BE2C (cell line): Measurements from ENCODE around the gene CCDC137.

Source experiments
- DNase-seq: peaks from one replicate; pipeline ENCODE4 v3.0.0-alpha.2; 2020
- H3K27me3 ChIP-seq: fragments of 250-450 bp; sonication (Bioruptor Pico); 2 replicates; pipeline ENCODE4 v1.5.1; 2020; ENCODE audit warnings: mild to moderate bottlenecking
- H3K36me3 ChIP-seq: fragments of 250-450 bp; sonication (Bioruptor Pico); 2 replicates; pipeline ENCODE4 v1.5.1; 2020; ENCODE audit warnings: mild to moderate bottlenecking
- H3K4me1 ChIP-seq: fragments of 250-450 bp; sonication (Bioruptor Pico); 2 replicates; pipeline ENCODE4 v1.5.1; 2020
- H3K4me3 ChIP-seq: 2 replicates; pipeline ENCODE4 v1.5.1; 2011; ENCODE audit warnings: low read depth, low read length
- H3K9me3 ChIP-seq: fragments of 250-450 bp; sonication (Bioruptor Pico); 2 replicates; pipeline ENCODE4 v1.5.1; 2020
- CTCF ChIP-seq: IDR thresholded peaks from 2 replicates; pipeline ENCODE4 v1.5.1; 2012; ENCODE audit warnings: mild to moderate bottlenecking, low read depth, low read length

Gene CCDC137

GRCh38 chr17:81703747-81704654, 37.5 kb downstream of the CCDC137 start:
- Histone ChIP-seq H3K4me3 (peak overlapping the region; percentile 100), H3K9me3 (no peaks in the 10 kb centered on the region), H3K36me3 (peaks cover 61% of the 10 kb centered on the region), H3K4me1 (no peaks in the 10 kb centered on the region), H3K27me3 (no peaks in the 10 kb centered on the region)
- TF ChIP-seq CTCF: no peak
- no peak for DNase-seq

- Histone ChIP-seq H3K4me3 (no peak overlapping the region), H3K36me3 (peaks cover 60% of the 10 kb centered on the region), H3K27me3 (no peaks in the 10 kb centered on the region), H3K9me3 (no peaks in the 10 kb centered on the region), H3K4me1 (no peaks in the 10 kb centered on the region; the same call in 1 of the 2 replicates)
- no peak for DNase-seq
- no peak for TF ChIP-seq CTCF
Observed at GRCh38 chr17:81705518-81706231, 39.1 kb downstream of the CCDC137 start.

- TF ChIP-seq CTCF: no peak
- H3K36me3 ChIP-seq: peaks cover 54% of the 10 kb centered on the region
- DNase-seq: no peak
- no peaks in the 10 kb centered on the region for H3K9me3 ChIP-seq
- peaks cover 4% of the 10 kb centered on the region; the same call in 1 of the 2 replicates for H3K4me1 ChIP-seq
- no peak overlapping the region for H3K4me3 ChIP-seq
- H3K27me3 ChIP-seq: no peaks in the 10 kb centered on the region
Observed at GRCh38 chr17:81706232-81706611, 39.7 kb downstream of the CCDC137 start.

GRCh38 chr17:81706757-81707624, 40.5 kb downstream of the CCDC137 start:
- Histone ChIP-seq H3K36me3 (peaks cover 48% of the 10 kb centered on the region), H3K4me1 (peaks cover 5% of the 10 kb centered on the region; the same call in 1 of the 2 replicates), H3K9me3 (no peaks in the 10 kb centered on the region), H3K27me3 (no peaks in the 10 kb centered on the region), H3K4me3 (no peak overlapping the region)
- no peak for DNase-seq
- peak; percentile 13; the same call in 1 of the 2 replicates for TF ChIP-seq CTCF

GRCh38 chr17:81707725-81708646, 41.4 kb downstream of the CCDC137 start:
- DNase-seq: peak; percentile 52
- TF ChIP-seq CTCF: no peak
- Histone ChIP-seq H3K9me3 (no peaks in the 10 kb centered on the region), H3K27me3 (no peaks in the 10 kb centered on the region), H3K36me3 (peaks cover 43% of the 10 kb centered on the region), H3K4me1 (peaks cover 5% of the 10 kb centered on the region; the same call in 1 of the 2 replicates), H3K4me3 (no peak overlapping the region)
